LNCAP (cell line): ENCODE results near the gene FCRL1.

Source experiments
- CTCF ChIP-seq: fragments of 450-650 bp; IDR thresholded peaks from 2 replicates; pipeline ENCODE4 v1.5.1; 2017; ENCODE audit warnings: mild to moderate bottlenecking

Gene FCRL1

GRCh38 chr1:157842939-157843338 lies 23.0 kb upstream of the FCRL1 start:
- TF ChIP-seq CTCF: no peak

GRCh38 chr1:157841708-157842107 lies 21.8 kb upstream of the FCRL1 start, which contains the start of gene CD5L:
TSS of gene CD5L (minus strand) at chr1:157841808. CDS start at chr1:157841701, 107 bp downstream.
- no peak for TF ChIP-seq CTCF

GRCh38 chr1:157838966-157839365 lies 19.0 kb upstream of the FCRL1 start:
- no peak for TF ChIP-seq CTCF

- TF ChIP-seq CTCF: no peak
Measured at GRCh38 chr1:157834430-157834829, 14.5 kb upstream of the FCRL1 start.

- no peak for TF ChIP-seq CTCF
Measured at GRCh38 chr1:157833145-157833544, 13.2 kb upstream of the FCRL1 start.

- TF ChIP-seq CTCF: no peak
Measured at GRCh38 chr1:157831968-157832626, 12.2 kb upstream of the FCRL1 start.

GRCh38 chr1:157830887-157831286 lies 11.0 kb upstream of the FCRL1 start:
- no peak for TF ChIP-seq CTCF

GRCh38 chr1:157829711-157830110 lies 9.8 kb upstream of the FCRL1 start:
- TF ChIP-seq CTCF: no peak
